ENCODE results near the gene FBXW12. TPM values are rescaled to one million over a fixed set of nuclear protein-coding genes. Genes with fewer than 3 reads are reported as not detected.

The FBXW12 gene
- total and polyA plus RNA-seq, 9 donors, result 0.22 to 0.46 (median 0.33) TPM; not detected in 4

DNA sequence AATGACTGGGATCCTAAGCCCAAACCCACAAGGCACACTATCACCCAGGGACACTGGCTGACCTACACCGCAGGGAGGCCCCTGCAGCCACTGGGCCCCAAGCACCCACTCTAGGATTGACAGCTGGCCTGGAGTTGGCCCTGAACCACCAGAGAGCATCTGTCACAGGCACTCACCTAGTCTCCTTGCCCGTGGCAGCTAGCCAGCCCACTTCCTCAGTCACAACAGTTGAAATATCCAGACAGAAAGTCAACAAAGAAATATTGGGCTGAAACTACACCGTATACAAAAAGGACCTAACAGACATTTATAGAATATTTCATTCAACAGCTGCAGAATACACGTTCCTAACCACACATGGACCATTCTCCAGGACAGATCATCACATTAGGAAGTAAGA lies 33.4 kb upstream of the FBXW12 start:
- Histone ChIP-seq H3K27ac (no peak overlapping the region), H3K9me3 (no peaks in the 10 kb centered on the region), H3K36me3 (no peaks in the 10 kb centered on the region), H3K4me1 (ENCODE audit: insufficient read depth) (peaks cover 2% of the 10 kb centered on the region), H3K4me3 (no peak overlapping the region), H3K27me3 (no peaks in the 10 kb centered on the region)
- no peak for TF ChIP-seq EP300 (IDR thresholded peaks at IDR 0.05)
- no peak for TF ChIP-seq CTCF (IDR thresholded peaks at IDR 0.05)
- TF ChIP-seq POLR2A (IDR thresholded peaks at IDR 0.05), result no peak
- DNase-seq, result no peak
- intact Hi-C loops (cut with DNase I), result no loop called here
- 37 to 53% (median 42%) methylated on average over 4 of the region's 4 CpGs for WGBS, 3 donors

DNA sequence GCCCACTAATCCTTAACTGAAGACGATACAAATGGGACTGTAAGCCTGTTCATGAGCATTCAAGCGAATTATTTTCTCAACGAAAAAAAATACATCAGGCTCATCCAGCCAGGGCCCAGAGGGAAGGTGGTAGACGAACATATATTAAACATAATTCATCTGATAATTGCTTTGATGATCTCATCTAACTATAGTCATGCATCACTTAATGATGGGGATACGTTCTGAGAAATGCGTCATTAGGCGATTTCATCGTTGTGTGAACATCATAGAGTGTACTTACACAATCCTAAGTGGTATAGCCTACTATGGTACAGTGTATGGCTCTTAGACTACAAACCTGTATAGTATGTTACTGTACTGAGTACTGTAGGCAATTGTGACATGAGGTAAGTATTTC lies 28.6 kb upstream of the FBXW12 start:
- WGBS, 3 donors, result 93 to 94% (median 93%) methylated on average over 8 of the region's 8 CpGs
- intact Hi-C loops (cut with DNase I), result no loop called here
- Histone ChIP-seq H3K9me3 (no peaks in the 10 kb centered on the region), H3K4me1 (ENCODE audit: insufficient read depth) (peaks cover 2% of the 10 kb centered on the region), H3K4me3 (no peak overlapping the region), H3K27ac (no peak overlapping the region), H3K36me3 (no peaks in the 10 kb centered on the region), H3K27me3 (no peaks in the 10 kb centered on the region)
- no peak for DNase-seq
- no peak for TF ChIP-seq EP300 (IDR thresholded peaks at IDR 0.05)

DNA sequence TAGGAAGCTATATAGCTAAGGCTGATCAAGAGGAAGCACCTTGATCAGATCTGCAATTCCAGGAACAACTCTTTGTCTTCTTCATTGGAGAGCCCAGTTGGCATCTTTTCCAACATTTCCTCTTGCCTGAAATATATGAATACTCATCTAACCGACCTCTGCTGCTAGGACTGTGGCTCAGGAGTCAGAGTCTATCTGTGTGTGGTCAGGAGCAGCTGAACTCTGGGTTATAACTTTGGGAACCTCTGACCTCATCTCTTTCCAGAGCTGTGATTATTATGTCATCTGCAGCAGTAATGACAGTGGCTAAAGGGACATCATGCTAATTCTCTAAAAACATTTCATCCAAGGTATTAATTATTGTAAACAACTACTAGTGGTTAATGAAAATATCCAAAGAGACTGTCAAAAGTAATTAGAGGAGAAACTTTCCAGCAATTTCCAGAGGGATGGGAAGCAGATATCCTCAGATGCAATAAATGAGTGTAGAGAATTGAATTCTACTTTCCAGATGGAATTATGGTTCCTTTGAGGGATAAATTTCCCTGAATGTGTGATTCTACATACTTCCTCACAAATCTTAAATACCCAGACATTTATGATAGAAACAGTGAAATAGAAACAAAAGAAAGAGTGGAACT lies 27.0 kb upstream of the FBXW12 start:
- intact Hi-C loops (cut with DNase I), result no loop called here
- no peak overlapping the region for H3K27ac ChIP-seq
- H3K27me3 ChIP-seq, result no peaks in the 10 kb centered on the region
- no peak for DNase-seq
- no peak overlapping the region for H3K4me3 ChIP-seq
- TF ChIP-seq CTCF (IDR thresholded peaks at IDR 0.05), result no peak
- TF ChIP-seq EP300 (IDR thresholded peaks at IDR 0.05), result no peak
- no peak for TF ChIP-seq POLR2A (IDR thresholded peaks at IDR 0.05)
- H3K36me3 ChIP-seq, result no peaks in the 10 kb centered on the region
- H3K4me1 ChIP-seq (ENCODE audit: insufficient read depth), result no peaks in the 10 kb centered on the region
- H3K9me3 ChIP-seq, result no peaks in the 10 kb centered on the region
- WGBS, 3 donors, result 21 to 30% (median 28%) methylated on average over 1 of the region's 1 CpG

- Histone ChIP-seq H3K4me1 (ENCODE audit: insufficient read depth) (no peaks in the 10 kb centered on the region), H3K4me3 (no peak overlapping the region), H3K36me3 (no peaks in the 10 kb centered on the region), H3K27me3 (no peaks in the 10 kb centered on the region), H3K9me3 (no peaks in the 10 kb centered on the region), H3K27ac (no peak overlapping the region)
- WGBS, 3 donors, result 79 to 91% (median 88%) methylated on average over 2 of the region's 2 CpGs
- intact Hi-C loops (cut with DNase I), result no loop called here
- no peak for TF ChIP-seq POLR2A (IDR thresholded peaks at IDR 0.05)
- TF ChIP-seq CTCF (IDR thresholded peaks at IDR 0.05), result no peak
- TF ChIP-seq EP300 (IDR thresholded peaks at IDR 0.05), result no peak
- no peak for DNase-seq
Measured at GRCh38 chr3:48345946-48346572, 26.0 kb upstream of the FBXW12 start.

DNA sequence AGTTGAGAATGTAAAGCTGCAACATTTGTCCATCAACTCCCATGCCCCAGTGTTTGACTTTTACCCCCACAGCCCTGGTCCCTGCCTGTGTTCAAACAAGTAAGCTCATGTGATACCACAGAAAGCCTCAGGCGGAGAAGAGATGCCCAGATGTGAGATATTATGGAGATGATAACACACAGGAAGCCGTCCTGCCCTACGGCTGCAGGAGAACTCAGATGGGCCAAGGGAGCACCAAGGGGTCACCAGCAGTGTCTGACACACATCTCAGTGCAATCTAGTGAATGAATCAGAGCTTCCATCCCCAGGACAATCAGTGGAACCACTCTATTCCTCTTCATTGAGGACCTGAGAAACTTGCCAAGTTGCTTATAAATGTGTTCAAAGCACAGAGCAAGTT lies 24.5 kb upstream of the FBXW12 start:
- Histone ChIP-seq H3K4me1 (ENCODE audit: insufficient read depth) (no peaks in the 10 kb centered on the region), H3K9me3 (no peaks in the 10 kb centered on the region), H3K4me3 (no peak overlapping the region), H3K36me3 (no peaks in the 10 kb centered on the region), H3K27ac (no peak overlapping the region), H3K27me3 (no peaks in the 10 kb centered on the region)
- intact Hi-C loops (cut with DNase I), result no loop called here
- WGBS, 3 donors, result 74 to 92% (median 91%) methylated on average over 3 of the region's 3 CpGs
- DNase-seq, result no peak
- TF ChIP-seq POLR2A (IDR thresholded peaks at IDR 0.05), result no peak
- no peak for TF ChIP-seq CTCF (IDR thresholded peaks at IDR 0.05)
- TF ChIP-seq EP300 (IDR thresholded peaks at IDR 0.05), result no peak

Data from ovary (tissue), 9 donors.